DMS 273 (cell line): ENCODE data around the gene SSH2.
"Not testable (repeated sequence)": the region's sequence is repeated elsewhere in the genome, so short reads cannot be mapped to it uniquely, and the experiment has no call there.

Source experiments
- DNase-seq: peaks from one replicate; lab custom pipeline; 2025; ENCODE audit not compliant: unreplicated experiment; lab: John Stamatoyannopoulos, UW

SSH2 gene, protein sequence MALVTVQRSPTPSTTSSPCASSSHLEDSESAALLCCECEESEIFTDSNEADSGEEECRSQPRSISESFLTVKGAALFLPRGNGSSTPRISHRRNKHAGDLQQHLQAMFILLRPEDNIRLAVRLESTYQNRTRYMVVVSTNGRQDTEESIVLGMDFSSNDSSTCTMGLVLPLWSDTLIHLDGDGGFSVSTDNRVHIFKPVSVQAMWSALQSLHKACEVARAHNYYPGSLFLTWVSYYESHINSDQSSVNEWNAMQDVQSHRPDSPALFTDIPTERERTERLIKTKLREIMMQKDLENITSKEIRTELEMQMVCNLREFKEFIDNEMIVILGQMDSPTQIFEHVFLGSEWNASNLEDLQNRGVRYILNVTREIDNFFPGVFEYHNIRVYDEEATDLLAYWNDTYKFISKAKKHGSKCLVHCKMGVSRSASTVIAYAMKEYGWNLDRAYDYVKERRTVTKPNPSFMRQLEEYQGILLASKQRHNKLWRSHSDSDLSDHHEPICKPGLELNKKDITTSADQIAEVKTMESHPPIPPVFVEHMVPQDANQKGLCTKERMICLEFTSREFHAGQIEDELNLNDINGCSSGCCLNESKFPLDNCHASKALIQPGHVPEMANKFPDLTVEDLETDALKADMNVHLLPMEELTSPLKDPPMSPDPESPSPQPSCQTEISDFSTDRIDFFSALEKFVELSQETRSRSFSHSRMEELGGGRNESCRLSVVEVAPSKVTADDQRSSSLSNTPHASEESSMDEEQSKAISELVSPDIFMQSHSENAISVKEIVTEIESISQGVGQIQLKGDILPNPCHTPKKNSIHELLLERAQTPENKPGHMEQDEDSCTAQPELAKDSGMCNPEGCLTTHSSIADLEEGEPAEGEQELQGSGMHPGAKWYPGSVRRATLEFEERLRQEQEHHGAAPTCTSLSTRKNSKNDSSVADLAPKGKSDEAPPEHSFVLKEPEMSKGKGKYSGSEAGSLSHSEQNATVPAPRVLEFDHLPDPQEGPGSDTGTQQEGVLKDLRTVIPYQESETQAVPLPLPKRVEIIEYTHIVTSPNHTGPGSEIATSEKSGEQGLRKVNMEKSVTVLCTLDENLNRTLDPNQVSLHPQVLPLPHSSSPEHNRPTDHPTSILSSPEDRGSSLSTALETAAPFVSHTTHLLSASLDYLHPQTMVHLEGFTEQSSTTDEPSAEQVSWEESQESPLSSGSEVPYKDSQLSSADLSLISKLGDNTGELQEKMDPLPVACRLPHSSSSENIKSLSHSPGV (N-terminal part only)

DNA sequence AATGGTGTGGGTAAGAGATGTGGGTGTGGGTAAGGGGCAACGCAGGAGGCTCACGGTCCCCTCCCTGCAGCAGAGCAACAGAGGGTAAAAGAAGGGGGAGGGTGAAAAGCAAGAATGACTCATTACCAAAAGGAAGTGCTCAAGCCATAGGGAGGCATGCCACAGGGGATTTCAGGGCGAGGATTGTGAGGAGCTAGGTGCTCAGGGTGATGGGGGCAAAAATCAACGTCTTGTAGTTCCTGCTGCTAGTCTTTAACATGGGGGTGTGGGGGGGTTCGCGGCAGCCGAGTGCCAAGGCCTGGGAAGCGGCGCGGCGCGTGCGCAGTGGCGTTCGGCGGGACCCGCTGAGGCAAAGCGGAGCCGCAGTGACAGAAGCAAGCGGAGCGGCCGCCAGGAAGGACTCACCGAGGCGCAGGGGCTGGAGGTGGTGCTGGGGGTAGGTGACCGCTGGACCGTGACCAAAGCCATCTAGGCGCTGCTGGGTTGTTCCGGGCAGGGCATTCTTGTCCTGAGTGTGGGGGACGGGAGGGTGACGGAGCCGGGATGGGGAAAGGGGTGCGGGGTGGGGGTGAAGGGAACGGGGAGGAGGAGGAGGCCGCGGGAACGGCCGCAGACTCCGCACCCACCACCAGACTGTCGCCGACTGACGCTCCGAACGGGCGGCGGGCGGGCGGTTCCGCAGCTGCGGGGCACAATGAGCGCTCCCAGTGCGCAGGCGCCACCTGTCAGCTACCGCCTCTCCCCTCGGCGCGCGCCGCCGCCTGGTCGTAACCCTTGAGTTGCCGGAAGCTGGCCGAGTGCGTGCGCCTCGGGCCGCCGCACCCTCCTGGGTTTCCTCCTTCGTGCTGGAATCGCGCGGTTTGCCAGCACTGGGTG lies at the start of gene SSH2:
Gene SSH2, minus strand, starts transcription at position 696 of the 876 bp plus-strand sequence. Its CDS starts 228 bp downstream, at position 468.
- DNase-seq: peak; percentile 98

DNA sequence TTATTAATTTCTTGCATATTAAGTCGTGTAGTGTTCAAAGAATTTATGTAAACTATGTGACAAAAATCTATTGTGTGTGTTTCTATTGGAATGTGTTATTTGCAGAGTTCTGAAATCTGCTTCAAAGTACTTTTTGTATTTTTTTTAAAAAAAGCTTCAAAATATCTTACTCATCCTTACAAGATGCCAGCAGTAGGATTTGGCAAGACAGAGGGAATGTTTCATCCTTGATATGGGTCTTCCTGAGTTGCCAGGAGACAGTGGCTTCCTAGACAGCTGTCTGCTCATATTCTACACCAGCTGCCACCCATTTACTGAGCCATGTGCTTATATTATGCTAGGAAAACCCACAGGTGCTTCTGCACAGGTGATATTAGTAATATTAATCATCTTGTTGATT lies 47.8 kb upstream of the SSH2 start:
- peak; percentile 80 for DNase-seq

DNA sequence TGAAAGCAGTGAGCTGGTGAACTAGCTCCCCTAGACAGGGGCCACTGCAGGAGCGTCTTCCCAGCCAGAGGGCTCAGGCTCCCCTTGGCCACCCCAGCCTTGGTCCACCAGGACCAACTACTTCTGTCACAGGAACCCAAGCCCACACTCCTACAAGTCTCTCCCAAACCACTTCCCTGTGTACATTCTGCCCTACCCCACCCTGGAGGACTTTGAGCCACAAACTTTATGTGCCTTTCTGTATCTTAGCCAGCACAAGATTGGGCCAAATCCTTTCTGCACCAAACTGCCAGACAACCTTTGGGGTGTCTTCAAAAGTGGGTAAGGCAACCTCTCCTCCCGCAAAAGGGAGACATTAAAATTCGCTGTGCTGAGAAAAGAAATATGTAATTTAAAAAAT lies 43.0 kb upstream of the SSH2 start:
- no peak for DNase-seq

DNA sequence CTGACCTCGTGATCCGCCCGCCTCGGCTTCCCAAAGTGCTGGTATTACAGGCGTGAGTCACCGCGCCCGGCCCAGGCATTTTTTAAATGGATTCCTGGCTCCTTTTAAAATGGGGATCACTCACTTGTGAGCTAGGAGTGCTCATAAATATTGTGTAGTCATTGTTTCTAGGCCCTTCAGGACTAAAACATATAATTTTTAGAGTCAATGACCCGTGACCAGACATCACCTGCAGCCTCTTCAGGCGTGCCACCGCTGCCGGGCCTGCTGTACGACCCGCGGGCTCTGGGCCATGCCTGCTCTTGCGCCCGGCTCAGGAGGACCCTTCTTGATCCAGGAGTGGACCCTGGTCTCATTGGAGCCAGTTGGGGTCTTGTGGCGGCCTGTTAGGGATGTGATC lies 42.2 kb upstream of the SSH2 start:
- no peak for DNase-seq

DNA sequence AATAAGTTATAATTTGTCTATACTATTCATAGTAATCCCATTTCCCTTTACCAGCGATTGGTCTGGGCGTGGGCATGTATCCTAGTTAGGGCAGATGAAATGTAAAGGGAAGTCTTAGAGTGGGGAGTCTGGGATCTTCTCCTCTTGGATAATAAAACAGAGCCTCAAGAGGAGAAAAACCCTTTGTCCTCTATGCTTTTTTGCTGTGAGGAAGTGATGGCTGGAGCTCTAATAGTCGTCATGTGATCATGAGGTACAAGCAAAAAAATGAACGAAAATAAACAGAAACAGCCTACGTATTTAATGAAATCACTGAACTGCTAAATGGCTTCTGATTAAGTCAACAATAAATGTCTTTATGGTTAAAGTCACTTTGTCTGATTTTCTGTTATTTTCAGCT lies 38.2 kb upstream of the SSH2 start:
- DNase-seq: no peak

DNA sequence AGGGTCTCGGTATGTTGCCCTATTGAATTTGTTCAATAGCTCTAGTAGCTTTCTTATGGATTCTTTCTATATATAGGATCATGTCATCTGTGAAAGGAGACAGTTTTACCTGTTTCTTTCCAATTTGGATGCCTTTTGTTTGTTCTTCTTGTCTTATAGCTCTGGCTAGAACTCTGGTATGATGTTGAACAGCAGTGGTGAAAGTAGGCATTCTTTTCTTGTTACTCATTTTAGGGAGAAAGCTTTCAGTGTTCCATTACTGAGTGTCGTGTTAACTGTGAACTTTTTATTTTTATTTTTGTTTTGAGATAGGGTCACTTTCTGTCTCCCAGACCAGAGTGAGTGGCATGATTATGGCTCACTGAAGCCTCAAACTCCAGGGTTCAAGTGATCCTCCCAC lies 32.6 kb upstream of the SSH2 start:
- DNase-seq: no peak

DNA sequence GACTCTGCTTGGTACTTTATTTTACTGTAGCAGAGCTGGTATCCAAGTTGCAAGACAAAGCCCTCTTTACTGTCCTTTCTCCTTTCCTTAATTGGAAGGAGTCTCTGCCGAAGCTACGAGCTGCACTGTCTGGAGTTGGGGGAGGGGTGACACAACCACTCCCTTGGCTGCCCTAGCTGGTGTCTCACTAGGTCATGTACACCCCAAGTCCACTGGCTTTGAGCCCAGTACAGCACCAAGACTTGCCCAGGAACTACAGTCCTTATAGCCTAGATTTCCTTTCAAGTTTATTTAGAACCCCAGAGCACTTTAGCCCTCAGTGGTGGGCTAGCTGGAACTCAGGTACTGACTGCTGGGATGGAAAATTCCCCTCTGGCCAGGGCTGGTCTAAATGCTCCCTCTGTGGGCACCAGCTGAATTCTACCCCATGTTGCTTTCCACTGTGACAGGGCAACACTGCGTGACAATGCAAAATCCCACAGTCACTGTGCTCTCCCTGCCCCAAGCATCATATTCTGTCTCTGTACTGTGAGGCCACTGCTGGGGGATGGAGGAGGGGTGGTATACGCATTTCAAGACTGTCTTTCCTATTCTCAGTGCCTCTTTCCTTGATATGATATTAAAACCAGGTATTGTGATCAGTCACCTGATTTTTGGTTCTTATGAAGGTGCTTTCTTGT lies 29.8 kb upstream of the SSH2 start:
- no peak for DNase-seq

DNA sequence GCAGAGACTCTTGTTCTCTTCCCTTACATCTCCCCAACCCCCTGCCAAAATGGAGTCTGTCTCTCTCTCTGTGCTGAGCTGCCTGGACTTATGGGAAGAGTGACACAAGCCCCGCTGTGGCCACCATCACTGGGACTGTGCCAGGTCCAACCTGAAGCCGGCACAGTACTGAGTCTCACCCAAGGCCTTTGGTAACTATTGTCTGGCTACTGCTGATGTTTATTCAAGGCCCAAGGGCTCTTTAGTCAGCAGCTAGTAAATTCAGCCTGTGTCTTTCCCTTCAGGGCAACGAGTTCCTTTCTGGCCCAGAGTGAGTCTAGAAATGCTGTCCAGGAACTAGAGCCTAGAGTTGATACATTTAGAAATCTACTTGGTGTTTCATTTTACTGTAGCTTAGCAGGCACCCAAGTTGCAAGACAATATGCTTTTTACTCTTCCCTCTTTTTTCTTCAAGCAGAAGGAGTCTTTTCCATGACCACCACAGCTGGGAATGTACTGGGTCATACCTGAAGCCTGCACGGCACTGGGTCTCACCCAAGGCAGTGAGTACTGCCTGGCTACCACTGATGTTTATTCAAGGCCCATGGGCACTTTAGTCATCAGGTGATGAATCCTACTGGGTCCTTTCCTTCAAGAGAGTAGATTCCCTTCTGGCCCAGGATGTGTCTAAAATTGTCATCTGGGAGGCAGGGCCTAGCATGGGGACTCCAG lies 29.1 kb upstream of the SSH2 start:
- no peak for DNase-seq

DNA sequence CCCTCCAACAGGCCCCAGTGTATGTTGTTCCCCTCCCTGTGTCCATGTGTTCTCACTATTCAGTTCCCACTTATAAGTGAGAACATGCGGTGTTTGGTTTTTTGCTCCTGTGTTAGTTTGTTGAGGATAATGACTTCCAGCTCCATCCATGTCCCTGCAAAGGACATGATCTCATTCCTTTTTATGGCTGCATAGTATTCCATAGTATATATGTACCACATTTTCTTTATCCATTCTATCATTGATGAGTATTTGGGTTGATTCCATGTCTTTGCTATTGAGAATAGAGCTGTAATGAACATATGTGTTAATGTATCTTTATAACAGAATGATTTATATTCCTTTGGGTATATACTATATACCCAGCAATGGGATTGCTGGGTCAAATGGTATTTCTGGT lies 27.5 kb upstream of the SSH2 start:
- DNase-seq: not testable (repeated sequence)

DNA sequence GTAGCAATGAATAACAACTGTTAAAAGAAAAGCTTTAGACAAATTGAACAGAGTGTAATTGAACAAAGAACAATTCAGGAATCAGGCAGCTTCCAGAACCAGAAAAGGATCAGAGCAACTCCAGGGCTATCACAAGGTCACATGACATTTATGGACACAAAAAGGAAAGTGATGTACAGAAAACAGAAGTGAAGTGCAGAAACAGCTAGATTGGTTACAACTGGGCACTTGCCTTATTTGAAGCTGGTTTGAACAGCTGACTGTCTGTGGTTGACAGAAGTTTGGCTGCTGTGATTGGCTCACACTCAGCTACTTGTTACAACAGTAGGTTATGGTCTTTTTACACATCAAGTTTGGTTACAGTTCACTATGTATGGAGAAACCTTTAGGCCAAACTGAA lies 26.2 kb upstream of the SSH2 start:
- no peak for DNase-seq

DNA sequence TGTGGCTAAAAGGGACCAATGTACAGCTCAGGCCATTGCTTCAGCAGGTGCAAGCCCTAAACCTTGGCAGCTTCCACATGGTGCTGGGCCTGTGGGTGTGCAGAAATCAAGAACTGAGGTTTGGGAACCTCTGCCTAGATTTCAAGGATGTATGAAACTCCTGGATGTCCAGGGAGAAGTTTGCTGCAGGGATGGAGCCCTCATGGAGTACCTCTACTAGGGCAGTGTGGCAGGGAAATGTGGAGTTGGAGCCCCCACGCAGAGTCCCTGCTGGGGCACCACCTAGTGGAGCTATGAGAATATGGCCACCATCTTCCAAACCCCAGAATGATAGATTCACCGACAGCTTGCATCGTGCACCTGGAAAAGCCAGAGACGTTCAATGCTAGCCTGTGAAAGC lies 24.4 kb upstream of the SSH2 start:
- DNase-seq: peak; percentile 30

DNA sequence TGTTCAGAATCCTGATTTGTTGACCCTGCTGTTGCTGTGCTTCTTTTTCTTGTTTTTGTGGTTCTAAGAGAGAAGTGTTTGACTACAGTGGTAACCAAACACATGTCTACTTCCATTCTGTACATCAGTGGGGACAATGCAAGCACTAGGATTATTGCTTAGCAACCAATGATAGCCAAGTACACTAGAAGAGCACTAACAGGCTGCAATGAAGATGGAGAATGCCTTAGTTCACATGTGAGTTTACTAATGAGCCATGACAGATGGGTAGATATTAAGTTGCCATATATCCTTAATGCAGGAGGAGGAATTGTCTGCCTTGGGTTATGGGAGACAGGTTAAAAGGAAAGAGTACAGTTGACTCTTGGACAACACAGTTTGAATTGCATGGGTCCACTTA lies 19.7 kb upstream of the SSH2 start:
- peak; percentile 62 for DNase-seq

DNA sequence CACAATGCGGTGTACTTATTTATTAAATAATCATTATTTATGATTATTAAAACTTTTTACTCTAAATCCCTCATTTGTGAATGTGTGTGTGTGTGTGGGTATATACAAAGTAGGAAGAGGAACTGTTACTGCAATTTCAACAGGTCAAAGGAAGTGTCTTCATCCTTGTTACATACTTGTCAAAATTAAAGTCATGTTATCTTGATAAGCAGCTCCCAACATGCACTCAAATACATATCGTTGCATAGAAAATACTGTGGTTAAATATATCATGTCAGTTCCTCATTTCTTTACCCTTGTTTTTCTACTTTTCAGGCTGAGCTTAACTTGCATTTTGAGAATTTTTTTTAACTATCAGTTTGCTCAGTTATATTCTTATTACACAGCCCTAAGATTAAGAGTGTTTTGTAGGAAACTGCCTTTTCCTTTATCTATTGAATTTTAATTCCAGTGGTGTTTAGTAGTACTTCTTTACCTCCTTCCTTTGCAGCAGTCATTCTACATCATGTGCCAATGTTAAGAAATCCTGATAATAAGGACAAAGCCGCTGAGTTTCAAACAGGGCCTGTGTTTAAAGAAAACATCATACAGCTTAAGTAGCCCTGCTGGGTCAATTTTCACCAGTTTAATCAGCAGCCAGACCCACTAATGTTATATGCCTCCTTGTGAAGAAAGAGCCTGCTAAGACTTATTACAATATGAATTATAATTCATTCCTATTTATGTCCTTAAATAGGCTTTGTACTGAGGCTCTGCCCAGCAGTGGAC lies 18.6 kb upstream of the SSH2 start:
- DNase-seq: no peak

DNA sequence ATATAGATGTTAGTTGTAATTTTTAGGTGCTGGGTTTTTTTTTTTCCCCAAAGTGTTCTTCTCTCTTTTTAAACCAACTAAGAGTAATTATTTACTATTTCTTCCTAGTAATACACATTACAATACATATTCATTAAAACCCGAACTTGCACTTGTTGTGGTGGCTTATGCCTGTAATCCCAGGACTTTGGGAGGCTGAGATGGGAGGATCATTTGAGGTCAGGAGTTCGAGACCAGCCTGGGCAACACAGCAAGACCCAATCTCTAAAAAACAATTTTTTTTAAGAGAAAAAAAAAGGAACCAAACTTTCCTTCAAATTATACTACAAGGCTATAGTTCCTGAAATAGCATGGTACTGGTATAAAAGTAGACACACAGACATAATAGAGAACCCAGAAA lies 15.3 kb upstream of the SSH2 start:
- no peak for DNase-seq

DNA sequence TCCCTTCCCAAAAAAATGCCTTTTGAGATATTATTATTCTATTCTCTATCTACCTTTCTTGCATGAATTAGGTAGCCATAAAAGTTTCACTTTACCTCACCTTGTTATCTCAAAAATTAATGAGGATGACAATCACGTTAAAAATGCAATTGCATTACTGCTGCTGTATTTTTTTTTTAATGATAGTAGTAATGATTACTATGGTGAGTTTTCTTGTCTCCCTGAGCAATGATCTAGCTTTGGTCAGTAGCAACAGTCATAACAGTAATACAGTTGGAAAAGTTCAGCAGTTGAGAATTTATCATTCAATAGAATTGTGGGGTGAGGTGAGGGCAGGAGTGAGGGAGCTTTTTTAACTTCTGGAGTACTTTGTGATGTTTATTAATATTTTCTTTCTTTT lies 11.3 kb upstream of the SSH2 start, which contains the start of gene EFCAB5:
Gene EFCAB5, plus strand, starts transcription at position 301 of the 400 bp plus-strand sequence. CDS start 163 bp downstream, outside the sequence.
- DNase-seq: no peak

DNA sequence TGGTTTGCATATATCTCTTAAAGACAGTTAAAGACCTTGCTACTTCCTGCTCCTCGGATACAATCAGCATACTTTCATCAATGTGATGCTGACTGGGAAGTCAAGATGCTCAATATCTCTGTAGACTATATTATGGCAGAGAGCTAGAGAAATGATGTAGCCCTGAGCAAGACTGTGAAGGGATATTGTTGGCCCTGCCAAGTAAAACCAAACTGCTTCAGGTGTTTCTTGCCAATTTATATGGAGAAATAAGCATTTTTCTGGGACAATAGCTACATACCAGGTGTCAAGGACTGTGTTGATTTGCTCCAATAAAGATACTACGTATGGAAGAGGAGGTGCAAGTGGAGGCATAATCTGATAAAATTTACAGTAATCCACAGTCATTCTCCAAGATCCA lies 6.7 kb upstream of the SSH2 start:
- no peak for DNase-seq

DNA sequence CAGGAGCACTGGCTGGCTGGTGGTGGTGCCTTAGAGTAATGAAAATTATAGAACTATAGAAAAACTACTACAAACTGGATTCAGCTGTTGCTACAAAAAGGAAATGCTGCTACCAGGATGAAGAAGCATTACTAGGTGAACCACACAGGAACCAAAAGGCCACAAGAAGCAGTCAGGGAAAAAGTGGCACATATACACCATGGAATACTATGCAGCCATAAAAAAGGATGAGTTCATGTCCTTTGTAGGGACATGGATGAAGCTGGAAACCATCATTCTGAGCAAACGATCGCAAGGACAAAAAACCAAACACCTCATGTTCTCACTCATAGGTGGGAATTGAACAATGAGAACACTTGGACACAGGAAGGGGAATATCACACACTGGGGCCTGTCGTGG lies 5.9 kb upstream of the SSH2 start:
- not testable (repeated sequence) for DNase-seq

DNA sequence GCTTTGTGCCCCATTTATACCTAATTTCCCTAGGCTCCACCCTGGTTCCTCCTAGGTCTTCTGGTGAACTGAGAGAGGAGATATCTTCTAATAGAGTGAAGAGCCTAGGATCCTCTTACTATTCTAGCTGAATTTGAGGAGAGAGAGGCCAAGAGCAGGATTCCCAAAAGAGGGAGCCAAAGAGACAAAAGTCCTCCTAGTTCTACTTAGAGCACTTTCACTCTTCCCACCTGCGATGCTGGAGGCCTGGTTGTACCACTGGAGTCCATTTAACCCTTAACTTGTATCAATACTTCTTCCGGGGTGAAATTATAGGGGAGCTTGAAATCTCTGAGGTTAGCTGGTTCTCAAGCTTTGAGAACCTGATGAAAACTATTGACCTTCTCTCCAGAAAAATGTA lies 3.4 kb upstream of the SSH2 start:
- DNase-seq: peak; percentile 55
